ENCODE measurements around the gene CYTL1. TPM values are rescaled to one million over a fixed set of nuclear protein-coding genes. Genes with fewer than 3 reads are reported as not detected.
"Not testable (repeated sequence)": the region's sequence is repeated elsewhere in the genome, so short reads cannot be mapped to it uniquely, and the experiment has no call there.

Gene CYTL1
- total RNA-seq, 1 experiment from 2014 or later, result not detected

- in situ Hi-C loops (cut with HindIII; ENCODE audit: low sequenced_read_pairs), result no loop called here
- no peak for DNase-seq (ENCODE audit: low spot score)
Measured at GRCh38 chr4:5010984-5011383, 8.3 kb downstream of the CYTL1 start.

- in situ Hi-C loops (cut with HindIII; ENCODE audit: low sequenced_read_pairs), result no loop called here
Measured at GRCh38 chr4:5009796-5010195, 9.5 kb downstream of the CYTL1 start.

GRCh38 chr4:5006932-5007331, 12.3 kb downstream of the CYTL1 start:
- in situ Hi-C loops (cut with HindIII; ENCODE audit: low sequenced_read_pairs), result not testable (repeated sequence)

More at GRCh38 chr4:5009796-5010195, 9.5 kb downstream of the CYTL1 start:
- DNase-seq (ENCODE audit: low spot score), result no peak

GRCh38 chr4:5004496-5004895, 14.8 kb downstream of the CYTL1 start:
- no peak for DNase-seq (ENCODE audit: low spot score)

More at GRCh38 chr4:5006932-5007331, 12.3 kb downstream of the CYTL1 start:
- not testable (repeated sequence) for DNase-seq (ENCODE audit: low spot score)

GRCh38 chr4:5003918-5004317, 15.3 kb downstream of the CYTL1 start:
- in situ Hi-C loops (cut with HindIII; ENCODE audit: low sequenced_read_pairs), result no loop called here
- DNase-seq (ENCODE audit: low spot score), result no peak

More at GRCh38 chr4:5004496-5004895, 14.8 kb downstream of the CYTL1 start:
- in situ Hi-C loops (cut with HindIII; ENCODE audit: low sequenced_read_pairs), result no loop called here

- no peak for DNase-seq (ENCODE audit: low spot score)
- in situ Hi-C loops (cut with HindIII; ENCODE audit: low sequenced_read_pairs), result no loop called here
Measured at GRCh38 chr4:5003372-5003857, 15.8 kb downstream of the CYTL1 start.

- in situ Hi-C loops (cut with HindIII; ENCODE audit: low sequenced_read_pairs); DNase-seq (ENCODE audit: low spot score): not testable (repeated sequence)
Measured at GRCh38 chr4:5001641-5002040, 17.6 kb downstream of the CYTL1 start.

- in situ Hi-C loops (cut with HindIII; ENCODE audit: low sequenced_read_pairs); DNase-seq (ENCODE audit: low spot score): not testable (repeated sequence)
Measured at GRCh38 chr4:4996935-4997334, 22.3 kb downstream of the CYTL1 start.

- DNase-seq (ENCODE audit: low spot score), result no peak
Measured at GRCh38 chr4:4995908-4996265, 23.4 kb downstream of the CYTL1 start.

GRCh38 chr4:4995103-4995907, 24.0 kb downstream of the CYTL1 start:
- in situ Hi-C loops (cut with HindIII; ENCODE audit: low sequenced_read_pairs), result no loop called here
- DNase-seq (ENCODE audit: low spot score), result peak; percentile 58

More at GRCh38 chr4:4995908-4996265, 23.4 kb downstream of the CYTL1 start:
- in situ Hi-C loops (cut with HindIII; ENCODE audit: low sequenced_read_pairs), result no loop called here

- in situ Hi-C loops (cut with HindIII; ENCODE audit: low sequenced_read_pairs), result no loop called here
- no peak for DNase-seq (ENCODE audit: low spot score)
Measured at GRCh38 chr4:4994312-4995097, 24.8 kb downstream of the CYTL1 start.

GRCh38 chr4:4992833-4993232, 26.4 kb downstream of the CYTL1 start:
- in situ Hi-C loops (cut with HindIII; ENCODE audit: low sequenced_read_pairs), result no loop called here
- DNase-seq (ENCODE audit: low spot score), result no peak

GRCh38 chr4:4991541-4992099, 27.6 kb downstream of the CYTL1 start:
- in situ Hi-C loops (cut with HindIII; ENCODE audit: low sequenced_read_pairs), result no loop called here
- no peak for DNase-seq (ENCODE audit: low spot score)

GRCh38 chr4:4990857-4991540, 28.3 kb downstream of the CYTL1 start:
- in situ Hi-C loops (cut with HindIII; ENCODE audit: low sequenced_read_pairs), result no loop called here

GRCh38 chr4:4990329-4990728, 28.9 kb downstream of the CYTL1 start:
- in situ Hi-C loops (cut with HindIII; ENCODE audit: low sequenced_read_pairs), result no loop called here

More at GRCh38 chr4:4990857-4991540, 28.3 kb downstream of the CYTL1 start:
- no peak for DNase-seq (ENCODE audit: low spot score)

GRCh38 chr4:4989083-4989622, 30.1 kb downstream of the CYTL1 start:
- in situ Hi-C loops (cut with HindIII; ENCODE audit: low sequenced_read_pairs), result no loop called here
- DNase-seq (ENCODE audit: low spot score), result no peak

More at GRCh38 chr4:4990329-4990728, 28.9 kb downstream of the CYTL1 start:
- no peak for DNase-seq (ENCODE audit: low spot score)

- DNase-seq (ENCODE audit: low spot score), result no peak
- in situ Hi-C loops (cut with HindIII; ENCODE audit: low sequenced_read_pairs), result no loop called here
Measured at GRCh38 chr4:4987656-4988055, 31.6 kb downstream of the CYTL1 start.

- no peak for DNase-seq (ENCODE audit: low spot score)
- in situ Hi-C loops (cut with HindIII; ENCODE audit: low sequenced_read_pairs), result no loop called here
Measured at GRCh38 chr4:4986841-4987240, 32.4 kb downstream of the CYTL1 start.

- in situ Hi-C loops (cut with HindIII; ENCODE audit: low sequenced_read_pairs), result no loop called here
- peak; percentile 14 for DNase-seq (ENCODE audit: low spot score)
Measured at GRCh38 chr4:4985844-4986243, 33.4 kb downstream of the CYTL1 start.

All from G401 (cell line).